ENCODE results near the gene NUDT9.
"Not testable (repeated sequence)": the region's sequence is repeated elsewhere in the genome, so short reads cannot be mapped to it uniquely, and the experiment has no call there.

The NUDT9 gene

GRCh38 chr4:87489678-87490077 is 67.3 kb downstream of the NUDT9 start:
- Histone ChIP-seq H2AFZ (ENCODE audit: low read depth) (no peak overlapping the region), H3K4me2 (no peak overlapping the region), H3K79me2 (ENCODE audit: insufficient read depth, low read depth) (no peaks in the 10 kb centered on the region), H3K36me3 (ENCODE audit: insufficient read depth) (no peaks in the 10 kb centered on the region), H3K4me1 (ENCODE audit: low read depth, poor library complexity, severe bottlenecking) (no peaks in the 10 kb centered on the region), H3K9ac (no peak overlapping the region), H3K4me3 (IDR thresholded peaks at IDR 0.05; ENCODE audit: insufficient read depth, low read depth, low read length) (no peak overlapping the region), H3K27ac (no peak overlapping the region), H4K20me1 (ENCODE audit: insufficient read depth) (no peaks in the 10 kb centered on the region), H3K27me3 (ENCODE audit: insufficient read depth, low read depth) (no peaks in the 10 kb centered on the region)
- TF ChIP-seq CTCF (conservative IDR thresholded peaks at IDR 0.05; ENCODE audit: low read depth, low read length), result no peak

DNA sequence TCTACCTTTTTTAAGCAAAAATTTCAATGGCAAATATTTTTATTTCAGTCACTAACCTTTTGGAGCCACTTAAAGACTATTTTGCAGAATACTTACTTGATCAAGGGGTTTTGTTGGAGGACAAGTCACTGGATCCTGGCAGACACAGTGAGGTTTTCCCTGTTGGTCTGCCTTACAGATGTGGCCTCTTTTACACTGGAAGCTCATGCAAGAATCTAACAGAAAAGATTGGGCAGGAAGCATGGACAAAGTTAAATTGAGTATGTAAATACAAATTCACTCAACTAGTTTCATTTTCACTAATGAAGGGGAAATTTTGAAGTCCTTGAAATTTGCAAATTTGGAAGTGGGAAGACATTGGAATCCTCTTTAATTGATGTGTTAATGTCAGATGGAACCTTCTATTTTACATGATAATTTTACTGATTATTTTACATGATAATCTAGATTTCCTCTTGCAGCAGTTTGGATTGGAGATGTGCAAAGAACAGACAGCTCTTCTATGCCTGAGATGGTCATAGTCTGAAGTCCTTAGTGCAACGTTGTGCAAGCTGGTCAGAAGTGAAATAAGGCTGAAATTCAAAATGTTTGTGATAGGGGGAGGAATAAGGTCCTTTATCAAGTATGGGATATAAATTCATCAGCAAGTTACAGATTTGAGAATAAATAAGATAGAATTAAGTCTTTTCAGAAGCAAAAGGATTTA is 68.4 kb downstream of the NUDT9 start:
- H3K36me3 ChIP-seq (ENCODE audit: insufficient read depth), result no peaks in the 10 kb centered on the region
- H4K20me1 ChIP-seq (ENCODE audit: insufficient read depth), result no peaks in the 10 kb centered on the region
- no peak overlapping the region for H3K9ac ChIP-seq
- H3K4me1 ChIP-seq (ENCODE audit: low read depth, poor library complexity, severe bottlenecking), result no peaks in the 10 kb centered on the region
- no peak overlapping the region for H2AFZ ChIP-seq (ENCODE audit: low read depth)
- no peak overlapping the region for H3K27ac ChIP-seq
- no peaks in the 10 kb centered on the region for H3K27me3 ChIP-seq (ENCODE audit: insufficient read depth, low read depth)
- no peaks in the 10 kb centered on the region for H3K79me2 ChIP-seq (ENCODE audit: insufficient read depth, low read depth)
- no peak overlapping the region for H3K4me2 ChIP-seq
- no peak overlapping the region for H3K4me3 ChIP-seq (IDR thresholded peaks at IDR 0.05; ENCODE audit: insufficient read depth, low read depth, low read length)
- no peak for TF ChIP-seq CTCF (conservative IDR thresholded peaks at IDR 0.05; ENCODE audit: low read depth, low read length)

- Histone ChIP-seq H3K4me2 (no peak overlapping the region), H4K20me1 (ENCODE audit: insufficient read depth) (no peaks in the 10 kb centered on the region), H3K27me3 (ENCODE audit: insufficient read depth, low read depth) (no peaks in the 10 kb centered on the region), H3K9ac (no peak overlapping the region), H3K79me2 (ENCODE audit: insufficient read depth, low read depth) (no peaks in the 10 kb centered on the region), H3K36me3 (ENCODE audit: insufficient read depth) (no peaks in the 10 kb centered on the region), H2AFZ (ENCODE audit: low read depth) (no peak overlapping the region), H3K27ac (no peak overlapping the region), H3K4me1 (ENCODE audit: low read depth, poor library complexity, severe bottlenecking) (no peaks in the 10 kb centered on the region), H3K4me3 (IDR thresholded peaks at IDR 0.05; ENCODE audit: insufficient read depth, low read depth, low read length) (no peak overlapping the region)
- no peak for TF ChIP-seq CTCF (conservative IDR thresholded peaks at IDR 0.05; ENCODE audit: low read depth, low read length)
Observed at GRCh38 chr4:87491436-87491835, 69.1 kb downstream of the NUDT9 start.

DNA sequence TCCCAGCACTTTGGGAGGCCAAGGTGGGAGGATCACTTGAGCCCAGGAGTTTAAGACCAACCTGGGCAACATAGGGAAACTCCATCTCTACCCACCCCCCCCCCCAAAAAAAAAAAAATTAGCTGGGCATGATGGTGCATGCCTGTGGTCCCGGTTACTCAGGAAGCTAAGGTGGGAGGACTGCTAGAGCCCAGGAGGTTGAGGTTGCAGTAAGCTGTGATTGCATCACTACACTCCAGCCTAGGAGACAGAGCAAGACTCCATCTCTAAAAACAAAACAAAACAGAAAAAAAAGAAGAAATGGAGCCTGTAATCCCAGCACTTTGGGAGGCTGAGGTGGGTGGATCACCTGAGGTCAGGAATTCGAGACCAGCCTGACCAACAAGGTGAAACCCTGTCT is 69.5 kb downstream of the NUDT9 start:
- not testable (repeated sequence) for H2AFZ ChIP-seq (ENCODE audit: low read depth); H3K27me3 ChIP-seq (ENCODE audit: insufficient read depth, low read depth); H3K36me3 ChIP-seq (ENCODE audit: insufficient read depth); H3K4me2 ChIP-seq; H4K20me1 ChIP-seq (ENCODE audit: insufficient read depth); H3K79me2 ChIP-seq (ENCODE audit: insufficient read depth, low read depth); H3K4me3 ChIP-seq (IDR thresholded peaks at IDR 0.05; ENCODE audit: insufficient read depth, low read depth, low read length); H3K9ac ChIP-seq; H3K4me1 ChIP-seq (ENCODE audit: low read depth, poor library complexity, severe bottlenecking); H3K27ac ChIP-seq

DNA sequence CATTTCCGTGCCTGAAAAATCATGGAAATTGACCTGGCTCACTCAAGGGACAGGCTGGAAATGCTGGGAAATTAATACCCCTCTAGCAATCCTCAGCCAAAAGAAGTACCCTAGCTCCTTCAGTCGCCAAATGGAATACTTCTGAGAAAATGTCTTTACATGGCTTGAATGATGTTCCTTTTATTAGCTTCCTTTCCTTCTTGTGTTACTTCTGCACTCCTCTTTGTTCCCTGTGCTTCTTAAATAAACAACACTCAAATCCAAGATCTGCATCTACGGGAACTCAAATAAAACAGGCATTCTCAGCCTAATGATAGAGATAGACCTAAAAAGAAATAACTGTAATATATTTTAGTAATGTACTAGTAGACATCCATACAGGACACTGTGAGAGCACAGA is 70.7 kb downstream of the NUDT9 start:
- no peak for TF ChIP-seq CTCF (conservative IDR thresholded peaks at IDR 0.05; ENCODE audit: low read depth, low read length)
- Histone ChIP-seq H3K4me1 (ENCODE audit: low read depth, poor library complexity, severe bottlenecking) (no peaks in the 10 kb centered on the region), H3K4me3 (IDR thresholded peaks at IDR 0.05; ENCODE audit: insufficient read depth, low read depth, low read length) (no peak overlapping the region), H3K4me2 (no peak overlapping the region), H3K27me3 (ENCODE audit: insufficient read depth, low read depth) (no peaks in the 10 kb centered on the region), H3K36me3 (ENCODE audit: insufficient read depth) (no peaks in the 10 kb centered on the region), H3K27ac (no peak overlapping the region), H3K9ac (no peak overlapping the region), H3K79me2 (ENCODE audit: insufficient read depth, low read depth) (no peaks in the 10 kb centered on the region), H4K20me1 (ENCODE audit: insufficient read depth) (no peaks in the 10 kb centered on the region), H2AFZ (ENCODE audit: low read depth) (no peak overlapping the region)

Measured in KMS-11 (cell line).